ENCODE data around the gene HSD11B2. TPM values are rescaled to one million over a fixed set of nuclear protein-coding genes. Genes with fewer than 3 reads are reported as not detected.

The HSD11B2 gene
- total and polyA plus RNA-seq, 10 of the 15 experiments (the other 5 are each of a cell fraction or from before 2014, with no cell fraction given): 0.09 to 0.34 (median 0.21) TPM; not detected in 2

DNA sequence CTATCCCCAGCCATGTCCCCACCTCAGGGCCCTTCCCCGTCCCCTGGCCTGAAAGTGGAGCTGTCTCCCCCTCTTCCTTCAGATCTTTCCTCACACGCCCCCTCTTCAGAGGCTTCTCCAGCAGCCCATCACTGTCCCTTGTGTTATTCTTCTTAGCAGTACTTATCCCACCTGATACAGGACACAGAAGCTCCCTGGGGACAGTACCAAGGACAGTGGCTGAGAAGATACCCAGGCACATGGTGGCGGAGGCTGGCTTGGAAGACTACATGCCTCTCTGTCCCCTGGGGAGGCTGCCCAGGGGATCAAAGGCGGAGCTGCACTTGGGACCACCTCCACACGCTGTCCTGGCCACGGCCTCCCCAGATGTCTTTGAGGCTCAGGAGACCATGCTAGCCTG lies 23.9 kb downstream of the HSD11B2 start:
- ATAC-seq (no peak), FAIRE-seq (no peak), DNase-seq (ENCODE audit: low read depth, low spot score) (no peak)
- 90% methylated on average over 6 of the region's 6 CpGs for WGBS (ENCODE audit: insufficient coverage, insufficient replicate concordance, low lambda C conversion rate, missing lambda C conversion rate)
- no peaks in the 10 kb centered on the region for H3K79me2 ChIP-seq (ENCODE audit: control insufficient read depth, insufficient read depth, low read length)
- in situ Hi-C loops (cut with MboI) (no loop called here), intact Hi-C loops (cut with micrococcal nuclease; ENCODE audit: unreplicated experiment) (no loop called here)
- no peak overlapping the region for H3K27ac ChIP-seq (ENCODE audit: control insufficient read depth, insufficient read depth)
- BruUV-seq (replicated peaks): no TSS peak
- ChIA-PET CTCF (interaction anchor here (1.7 kb wide), 1 partner anchor 27 kb away, joined by 4 read pairs; no protein-coding TSS in a partner anchor), SMC1A (ENCODE audit: uncharacterized antibody, unreplicated experiment) (no interaction called here), POLR2A (interaction anchor here (0.5 kb wide), 1 partner anchor 196 kb away, joined by 3 read pairs; no protein-coding TSS in a partner anchor), RAD21 (ENCODE audit: unreplicated experiment) (no interaction called here)
- TF ChIP-seq MLLT1 (IDR thresholded peaks at IDR 0.05): no peak
- TF ChIP-seq, protein P1, sequence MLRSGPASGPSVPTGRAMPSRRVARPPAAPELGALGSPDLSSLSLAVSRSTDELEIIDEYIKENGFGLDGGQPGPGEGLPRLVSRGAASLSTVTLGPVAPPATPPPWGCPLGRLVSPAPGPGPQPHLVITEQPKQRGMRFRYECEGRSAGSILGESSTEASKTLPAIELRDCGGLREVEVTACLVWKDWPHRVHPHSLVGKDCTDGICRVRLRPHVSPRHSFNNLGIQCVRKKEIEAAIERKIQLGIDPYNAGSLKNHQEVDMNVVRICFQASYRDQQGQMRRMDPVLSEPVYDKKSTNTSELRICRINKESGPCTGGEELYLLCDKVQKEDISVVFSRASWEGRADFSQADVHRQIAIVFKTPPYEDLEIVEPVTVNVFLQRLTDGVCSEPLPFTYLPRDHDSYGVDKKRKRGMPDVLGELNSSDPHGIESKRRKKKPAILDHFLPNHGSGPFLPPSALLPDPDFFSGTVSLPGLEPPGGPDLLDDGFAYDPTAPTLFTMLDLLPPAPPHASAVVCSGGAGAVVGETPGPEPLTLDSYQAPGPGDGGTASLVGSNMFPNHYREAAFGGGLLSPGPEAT (IDR thresholded peaks at IDR 0.05; ENCODE audit: low read depth): no peak
- TF ChIP-seq POLR2A (IDR thresholded peaks at IDR 0.05; ENCODE audit: low read depth, low read length): 0 out of 2 replicates have a peak, but pooled peaks have one; percentile 18
- TF ChIP-seq KDM1A (IDR thresholded peaks at IDR 0.05; ENCODE audit: borderline replicate concordance): no peak
- no peak for TF ChIP-seq GABPA (IDR thresholded peaks at IDR 0.05; ENCODE audit: low read depth)
- TF ChIP-seq, protein P2, sequence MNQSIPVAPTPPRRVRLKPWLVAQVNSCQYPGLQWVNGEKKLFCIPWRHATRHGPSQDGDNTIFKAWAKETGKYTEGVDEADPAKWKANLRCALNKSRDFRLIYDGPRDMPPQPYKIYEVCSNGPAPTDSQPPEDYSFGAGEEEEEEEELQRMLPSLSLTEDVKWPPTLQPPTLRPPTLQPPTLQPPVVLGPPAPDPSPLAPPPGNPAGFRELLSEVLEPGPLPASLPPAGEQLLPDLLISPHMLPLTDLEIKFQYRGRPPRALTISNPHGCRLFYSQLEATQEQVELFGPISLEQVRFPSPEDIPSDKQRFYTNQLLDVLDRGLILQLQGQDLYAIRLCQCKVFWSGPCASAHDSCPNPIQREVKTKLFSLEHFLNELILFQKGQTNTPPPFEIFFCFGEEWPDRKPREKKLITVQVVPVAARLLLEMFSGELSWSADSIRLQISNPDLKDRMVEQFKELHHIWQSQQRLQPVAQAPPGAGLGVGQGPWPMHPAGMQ (IDR thresholded peaks at IDR 0.05; ENCODE audit: borderline replicate concordance): no peak
- TF ChIP-seq POU2F2 (IDR thresholded peaks at IDR 0.05; ENCODE audit: borderline replicate concordance, low read depth, low read length): no peak
- no peak overlapping the region for H2AFZ ChIP-seq (ENCODE audit: control insufficient read depth, low read depth, low read length)
- no peak overlapping the region for H3K4me2 ChIP-seq (ENCODE audit: control insufficient read depth, insufficient read depth)
- no peak overlapping the region for H3K9ac ChIP-seq (ENCODE audit: control insufficient read depth, insufficient read depth, low read length)
- no peak overlapping the region for H3K4me3 ChIP-seq
- no peaks in the 10 kb centered on the region for H3K9me3 ChIP-seq (replicated peaks; ENCODE audit: control insufficient read depth, insufficient read depth, low read length)
- H3K36me3 ChIP-seq (ENCODE audit: control insufficient read depth in 2 of 2, insufficient read depth in 2 of 2, low read length in 1 of 2): peaks cover 10% of the 10 kb centered on the region in 2 experiments; a peak in 3 of 4 replicates
- H3K4me1 ChIP-seq (ENCODE audit: control insufficient read depth, insufficient read depth, low read length): no peaks in the 10 kb centered on the region
- no peaks in the 10 kb centered on the region for H3K27me3 ChIP-seq (replicated peaks in 1 of 2; ENCODE audit: control insufficient read depth in 2 of 2, insufficient read depth in 2 of 2, low read length in 1 of 2)
- H4K20me1 ChIP-seq (ENCODE audit: control insufficient read depth, insufficient read depth): peaks cover 5% of the 10 kb centered on the region; the same call in 1 of the 2 replicates
